B cell (primary cell): ENCODE measurements around the gene CLK1. TPM values are rescaled to one million over a fixed set of nuclear protein-coding genes. Genes with fewer than 3 reads are reported as not detected.
"Not testable (repeated sequence)": the region's sequence is repeated elsewhere in the genome, so short reads cannot be mapped to it uniquely, and the experiment has no call there.

Source experiments
- ATAC-seq: fragments of 200-7000 bp; cut with Tn5 transposase; one replicate; pipeline ENCODE4 v1.10.0; 2021; ENCODE audit warnings: low read depth, mild to moderate bottlenecking, moderate number of reproducible peaks, moderate library complexity
- CTCF ChIA-PET: fragments of 350-600 bp; sonication (Branson Sonifier 250); formaldehyde crosslinking; loops from one replicate; lab custom pipeline; 2021; ENCODE audit warnings: antibody characterized with exemption, inconsistent platforms; lab: Charles Lee
- POLR2A ChIA-PET: fragments of 350-600 bp; sonication (Branson Sonifier 250); formaldehyde crosslinking; loops from one replicate; lab custom pipeline; 2021; ENCODE audit warnings: antibody characterized with exemption; lab: Charles Lee
- DNase-seq: peaks from one replicate; pipeline ENCODE4 v3.0.0; 2013
- H2AFZ ChIP-seq: 2 replicates; pipeline ENCODE4 v1.6.1; 2012; ENCODE audit warnings: mild to moderate bottlenecking, low read depth, low read length; ENCODE audit not compliant: insufficient read depth, poor library complexity, severe bottlenecking
- H3K27ac ChIP-seq, 2 donors: 1 replicate in 1 of 2; 2 replicates in 1 of 2; pipeline ENCODE4 v1.5.1; 2012 to 2013; ENCODE audit warnings: low read length in 2 of 2, mild to moderate bottlenecking in 2 of 2, moderate library complexity in 1 of 2
- H3K27me3 ChIP-seq, 4 experiments: fragments of 200-600 bp in 1 of 4; sonication (generic) in 1 of 4; replicated peaks in 1 of 4; 1 replicate in 2 of 4; 2 replicates in 2 of 4; pipeline versions ENCODE4 v1.6.1 to v1.7.0; 2013 to 2016; ENCODE audit warnings: low read length in 3 of 4, mild to moderate bottlenecking in 2 of 4, mixed read lengths in 1 of 4, moderate library complexity in 1 of 4; ENCODE audit not compliant: insufficient read depth in 4 of 4, control insufficient read depth in 3 of 4; ENCODE audit errors: control extremely low read depth in 1 of 4
- H3K36me3 ChIP-seq, 2 experiments: replicated peaks in 1 of 2; 1 replicate in 1 of 2; 2 replicates in 1 of 2; pipeline versions ENCODE4 v1.6.1 to v1.7.1; 2013; ENCODE audit warnings: low read length in 1 of 2; ENCODE audit not compliant: insufficient read depth in 2 of 2, control insufficient read depth in 1 of 2; ENCODE audit errors: control extremely low read depth in 1 of 2, extremely low read depth in 1 of 2
- H3K4me1 ChIP-seq, 2 donors: fragments of 200-600 bp in 1 of 2; sonication (generic) in 1 of 2; 1 replicate in 1 of 2; 2 replicates in 1 of 2; pipeline versions ENCODE4 v1.5.1 to v1.6.1; 2013 to 2017; ENCODE audit warnings: low read length in 2 of 2; ENCODE audit not compliant: control insufficient read depth in 2 of 2, insufficient read depth in 2 of 2
- H3K4me2 ChIP-seq: replicated peaks from 2 replicates; pipeline ENCODE3; 2012; ENCODE audit warnings: mild to moderate bottlenecking, low read depth, low read length; ENCODE audit not compliant: poor library complexity, severe bottlenecking
- H3K4me3 ChIP-seq, 5 experiments: fragments of 200-600 bp in 1 of 5; sonication (generic) in 1 of 5; 1 replicate in 3 of 5; 2 replicates in 2 of 5; pipeline versions ENCODE4 v1.5.1 to v1.7.0; 2011 to 2016; ENCODE audit warnings: low read length in 4 of 5, mild to moderate bottlenecking in 4 of 5, low read depth in 2 of 5, control low read depth in 1 of 5, moderate library complexity in 1 of 5; ENCODE audit not compliant: insufficient read depth in 1 of 5; ENCODE audit errors: control extremely low read depth in 1 of 5, extremely low read depth in 1 of 5
- H3K79me2 ChIP-seq: fragments of 200-600 bp; sonication (generic); one replicate; pipeline ENCODE4 v1.6.0; 2016; ENCODE audit warnings: low read length; ENCODE audit not compliant: control insufficient read depth, insufficient read depth
- H3K9ac ChIP-seq: fragments of 200-600 bp; sonication (generic); 2 replicates; pipeline ENCODE4 v1.6.1; 2017; ENCODE audit warnings: mild to moderate bottlenecking, low read length, moderate library complexity
- H3K9me3 ChIP-seq, 3 donors: one replicate each; pipeline versions ENCODE4 v1.6.1 to v1.7.1; 2013; ENCODE audit warnings: low read length in 2 of 3; ENCODE audit not compliant: control insufficient read depth in 2 of 3, insufficient read depth in 1 of 3; ENCODE audit errors: control extremely low read depth in 1 of 3
- H4K20me1 ChIP-seq: 2 replicates; pipeline ENCODE4 v1.6.0; 2012; ENCODE audit warnings: mild to moderate bottlenecking, low read length; ENCODE audit not compliant: insufficient read depth, control insufficient read depth, poor library complexity, severe bottlenecking
- H3K27ac Mint-ChIP-seq: one replicate; pipeline ENCODE4 v1.8.0; 2021; ENCODE audit warnings: mixed read lengths
- H3K27me3 Mint-ChIP-seq: one replicate; pipeline ENCODE4 v1.8.0; 2021; ENCODE audit warnings: mixed read lengths
- H3K4me1 Mint-ChIP-seq: one replicate; pipeline ENCODE4 v1.8.0; 2021; ENCODE audit warnings: mixed read lengths
- H3K4me3 Mint-ChIP-seq: one replicate; pipeline ENCODE4 v1.8.0; 2021; ENCODE audit warnings: mixed read lengths
- H3K9me3 Mint-ChIP-seq: one replicate; pipeline ENCODE4 v1.8.0; 2022; ENCODE audit warnings: mixed read lengths; ENCODE audit not compliant: insufficient read depth
- EZH2 ChIP-seq: IDR thresholded peaks from 2 replicates; pipeline ENCODE4 v1.6.1; 2012; ENCODE audit warnings: borderline replicate concordance, low read depth, mild to moderate bottlenecking, moderate library complexity, low read length; ENCODE audit not compliant: insufficient read depth, poor library complexity, severe bottlenecking
- WGBS: methylation state at CpG from one replicate; pipeline ENCODE4 v1.1.5; 2013; ENCODE audit warnings: missing lambda C conversion rate; ENCODE audit not compliant: insufficient coverage; 5-methylcytosine and 5-hydroxymethylcytosine counted together
- intact Hi-C: fragments of 100-400 bp; cut with micrococcal nuclease; formaldehyde crosslinking; loops from one replicate; pipeline ENCODE4 v1.10.0; 2022
- polyA plus RNA-seq: library from polyadenylated mRNA; depleted of rRNA; stranded (reverse); fragments of >200 nt; gene quantifications from 2 replicates; pipeline ENCODE4 v1.2.3, GENCODE V29; 2012
- total RNA-seq, 2 donors: library from RNA; stranded (reverse); fragments of 120-200 nt in 1 of 2; gene quantifications; 1 replicate in 1 of 2; 2 replicates in 1 of 2; pipeline versions ENCODE4 v1.2.3 to v1.2.4, GENCODE V29; 2013 to 2022
- TF ChIP-seq, protein P1 (sequence below): fragments of 200-600 bp; IDR thresholded peaks from one replicate; pipeline ENCODE4 v1.8.0; 2022; ENCODE audit warnings: antibody characterized with exemption, mild to moderate bottlenecking

Gene CLK1
- total and polyA plus RNA-seq, 2 donors (not counting 1 experiment from before 2014, with no cell fraction given) = 396 to 579 TPM

GRCh38 chr2:200888704-200889625 is 24.5 kb upstream of the CLK1 start, which contains the start of the genes NIF3L1 and PPIL3:
TSS of gene NIF3L1 (plus strand) at chr2:200889371. CDS start at chr2:200891944, 2,573 bp downstream.
TSS of gene PPIL3 (minus strand) at chr2:200889077. CDS start at chr2:200887615, 1,462 bp downstream.
- Histone ChIP-seq H3K79me2 (peaks cover 64% of the 10 kb centered on the region), H3K27me3 (no peaks in the 10 kb centered on the region), H3K36me3 (peaks cover 0 to 33% of the 10 kb centered on the region in 2 experiments), H2AFZ (peak within 1 kb of the TSS; percentile 86), H3K4me1 (peaks cover 15 to 28% of the 10 kb centered on the region in 2 donors), H3K9me3 (no peaks in the 10 kb centered on the region), H3K9ac (peak within 1 kb of the TSS; percentile 72), H3K4me2 (peak within 1 kb of the TSS; percentile 73), H3K4me3 (peak within 1 kb of the TSS; percentile 76 to 99 (median 87)), H3K27ac (peak within 1 kb of the TSS; percentile 90 to 93), H4K20me1 (no peaks in the 10 kb centered on the region)
- WGBS = under 1% methylated on average over 39 of the region's 50 CpGs
- Mint-ChIP-seq H3K27me3 (no peaks in the 10 kb centered on the region), H3K4me1 (peaks cover 43% of the 10 kb centered on the region), H3K9me3 (no peaks in the 10 kb centered on the region), H3K27ac (peak within 1 kb of the TSS; percentile 98), H3K4me3 (peak within 1 kb of the TSS; percentile 95)
- ChIA-PET CTCF (interaction anchor here (1.0 to 2.1 kb wide), 11 partner anchors 12 to 562 kb away, joined by 3 to 13 read pairs (median 6); partner anchors contain the start of genes CLK1, ORC2, STRADB and TRAK2), POLR2A (interaction anchor here (0.6 to 2.0 kb wide), 8 partner anchors 25 to 1376 kb away, joined by 3 to 54 read pairs (median 5); partner anchors contain the start of genes CFLAR, CLK1, ORC2 and STRADB)
- intact Hi-C loops = loop anchor here (1.0 to 5.0 kb wide), 11 partner anchors 12 to 932 kb away; partner anchors contain the start of genes BZW1, CASP8, CLK1 and HYCC2
- DNase-seq = peak; percentile 98
- peak; percentile 81 for ATAC-seq
- no peak for TF ChIP-seq EZH2
- TF ChIP-seq, protein P1, sequence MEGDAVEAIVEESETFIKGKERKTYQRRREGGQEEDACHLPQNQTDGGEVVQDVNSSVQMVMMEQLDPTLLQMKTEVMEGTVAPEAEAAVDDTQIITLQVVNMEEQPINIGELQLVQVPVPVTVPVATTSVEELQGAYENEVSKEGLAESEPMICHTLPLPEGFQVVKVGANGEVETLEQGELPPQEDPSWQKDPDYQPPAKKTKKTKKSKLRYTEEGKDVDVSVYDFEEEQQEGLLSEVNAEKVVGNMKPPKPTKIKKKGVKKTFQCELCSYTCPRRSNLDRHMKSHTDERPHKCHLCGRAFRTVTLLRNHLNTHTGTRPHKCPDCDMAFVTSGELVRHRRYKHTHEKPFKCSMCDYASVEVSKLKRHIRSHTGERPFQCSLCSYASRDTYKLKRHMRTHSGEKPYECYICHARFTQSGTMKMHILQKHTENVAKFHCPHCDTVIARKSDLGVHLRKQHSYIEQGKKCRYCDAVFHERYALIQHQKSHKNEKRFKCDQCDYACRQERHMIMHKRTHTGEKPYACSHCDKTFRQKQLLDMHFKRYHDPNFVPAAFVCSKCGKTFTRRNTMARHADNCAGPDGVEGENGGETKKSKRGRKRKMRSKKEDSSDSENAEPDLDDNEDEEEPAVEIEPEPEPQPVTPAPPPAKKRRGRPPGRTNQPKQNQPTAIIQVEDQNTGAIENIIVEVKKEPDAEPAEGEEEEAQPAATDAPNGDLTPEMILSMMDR = no peak

GRCh38 chr2:200881715-200882249 is 17.3 kb upstream of the CLK1 start:
- H3K4me3 Mint-ChIP-seq, H3K4me3 ChIP-seq, POLR2A ChIA-PET, CTCF ChIA-PET, H4K20me1 ChIP-seq, H3K4me1 Mint-ChIP-seq, DNase-seq, H3K9me3 ChIP-seq, H3K27ac ChIP-seq, H3K27ac Mint-ChIP-seq, H3K4me1 ChIP-seq, H3K27me3 Mint-ChIP-seq, H3K9ac ChIP-seq, H3K4me2 ChIP-seq, ATAC-seq, H3K27me3 ChIP-seq, intact Hi-C loops, H2AFZ ChIP-seq, H3K9me3 Mint-ChIP-seq: not testable (repeated sequence)
- peaks cover 32% of the 10 kb centered on the region for H3K79me2 ChIP-seq
- H3K36me3 ChIP-seq = peaks cover 3 to 79% of the 10 kb centered on the region in 2 experiments
- WGBS = no CpG with 5 or more reads among the region's 2 CpGs
